Body of pancreas (tissue), 4 donors: ENCODE data around the gene ITGBL1.

ENCODE experiments used
- POLR2A ChIP-seq, 3 donors: fragments of 450-650 bp; IDR thresholded peaks; one replicate each; pipeline ENCODE4 v1.6.1; 2016; ENCODE audit warnings: antibody characterized with exemption in 3 of 3, mild to moderate bottlenecking in 2 of 3
- TF ChIP-seq, protein P1 (sequence below), 7 experiments: fragments of 450-650 bp in 4 of 7; fragments of 200-600 bp in 3 of 7; sonication (generic) in 3 of 7; IDR thresholded peaks; one replicate each; pipeline ENCODE4 v1.5.1; 2016 to 2019; ENCODE audit warnings: antibody characterized with exemption in 7 of 7

GRCh38 chr13:101661839-101662238 is 209.4 kb downstream of the ITGBL1 start:
- TF ChIP-seq, protein P1, sequence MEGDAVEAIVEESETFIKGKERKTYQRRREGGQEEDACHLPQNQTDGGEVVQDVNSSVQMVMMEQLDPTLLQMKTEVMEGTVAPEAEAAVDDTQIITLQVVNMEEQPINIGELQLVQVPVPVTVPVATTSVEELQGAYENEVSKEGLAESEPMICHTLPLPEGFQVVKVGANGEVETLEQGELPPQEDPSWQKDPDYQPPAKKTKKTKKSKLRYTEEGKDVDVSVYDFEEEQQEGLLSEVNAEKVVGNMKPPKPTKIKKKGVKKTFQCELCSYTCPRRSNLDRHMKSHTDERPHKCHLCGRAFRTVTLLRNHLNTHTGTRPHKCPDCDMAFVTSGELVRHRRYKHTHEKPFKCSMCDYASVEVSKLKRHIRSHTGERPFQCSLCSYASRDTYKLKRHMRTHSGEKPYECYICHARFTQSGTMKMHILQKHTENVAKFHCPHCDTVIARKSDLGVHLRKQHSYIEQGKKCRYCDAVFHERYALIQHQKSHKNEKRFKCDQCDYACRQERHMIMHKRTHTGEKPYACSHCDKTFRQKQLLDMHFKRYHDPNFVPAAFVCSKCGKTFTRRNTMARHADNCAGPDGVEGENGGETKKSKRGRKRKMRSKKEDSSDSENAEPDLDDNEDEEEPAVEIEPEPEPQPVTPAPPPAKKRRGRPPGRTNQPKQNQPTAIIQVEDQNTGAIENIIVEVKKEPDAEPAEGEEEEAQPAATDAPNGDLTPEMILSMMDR (IDR thresholded peaks at IDR 0.05) = no peak
- TF ChIP-seq POLR2A (IDR thresholded peaks at IDR 0.05) = no peak
